CD14-positive monocyte (primary cell): ENCODE results near the gene CDKN2D. TPM values are rescaled to one million over a fixed set of nuclear protein-coding genes. Genes with fewer than 3 reads are reported as not detected.
"Not testable (repeated sequence)": the region's sequence is repeated elsewhere in the genome, so short reads cannot be mapped to it uniquely, and the experiment has no call there.

Experiments
- DNase-seq, 3 donors: peaks; one replicate each; pipeline ENCODE4 v3.0.0-alpha.2; 2011 to 2022
- H2AFZ ChIP-seq: 2 replicates; pipeline ENCODE4 v1.6.0; 2012; ENCODE audit warnings: mild to moderate bottlenecking, low read depth, low read length, inconsistent platforms; ENCODE audit not compliant: insufficient read depth, poor library complexity, severe bottlenecking
- H3K27ac ChIP-seq, 2 donors: 1 replicate in 1 of 2; 2 replicates in 1 of 2; pipeline ENCODE4 v1.5.1; 2012 to 2013; ENCODE audit warnings: low read length in 2 of 2, control low read depth in 1 of 2, inconsistent platforms in 1 of 2, low read depth in 1 of 2, mild to moderate bottlenecking in 1 of 2
- H3K27me3 ChIP-seq, 2 donors: one replicate each; pipeline versions ENCODE4 v1.6.0 to v1.6.1; 2011 to 2013; ENCODE audit warnings: low read length in 2 of 2; ENCODE audit not compliant: control insufficient read depth in 2 of 2, insufficient read depth in 2 of 2
- H3K36me3 ChIP-seq, 2 donors: replicated peaks in 1 of 2; 1 replicate in 1 of 2; 2 replicates in 1 of 2; pipeline versions ENCODE4 v1.5.1 to v1.6.1; 2012 to 2013; ENCODE audit warnings: low read length in 2 of 2, control low read depth in 1 of 2, inconsistent platforms in 1 of 2, mild to moderate bottlenecking in 1 of 2; ENCODE audit not compliant: insufficient read depth in 2 of 2, control insufficient read depth in 1 of 2
- H3K4me1 ChIP-seq, 2 donors: 1 replicate in 1 of 2; 2 replicates in 1 of 2; pipeline versions ENCODE4 v1.5.1 to v1.6.1; 2012 to 2013; ENCODE audit warnings: low read length in 2 of 2, control low read depth in 1 of 2, inconsistent platforms in 1 of 2, mild to moderate bottlenecking in 1 of 2, moderate library complexity in 1 of 2; ENCODE audit not compliant: insufficient read depth in 2 of 2, control insufficient read depth in 1 of 2
- H3K4me2 ChIP-seq: replicated peaks from 2 replicates; pipeline ENCODE3; 2012; ENCODE audit warnings: low read length, moderate library complexity, mild to moderate bottlenecking; ENCODE audit not compliant: poor library complexity, severe bottlenecking; ENCODE audit errors: extremely low read depth
- H3K4me3 ChIP-seq, 3 experiments: fragments of 200-600 bp in 1 of 3; sonication (generic) in 1 of 3; replicated peaks in 1 of 3; 1 replicate in 2 of 3; 2 replicates in 1 of 3; pipeline ENCODE4 v1.5.1; 2011 to 2013; ENCODE audit warnings: low read length in 3 of 3, mild to moderate bottlenecking in 3 of 3, control low read depth in 2 of 3, low read depth in 2 of 3, inconsistent platforms in 1 of 3, moderate library complexity in 1 of 3
- H3K79me2 ChIP-seq: 2 replicates; pipeline ENCODE4 v1.6.0; 2012; ENCODE audit warnings: mild to moderate bottlenecking, control low read depth, inconsistent platforms, low read length, moderate library complexity; ENCODE audit not compliant: insufficient read depth
- H3K9ac ChIP-seq: 2 replicates; pipeline ENCODE4 v1.6.0; 2017; ENCODE audit warnings: low read length, mild to moderate bottlenecking; ENCODE audit not compliant: insufficient read depth, poor library complexity, severe bottlenecking
- H3K9me3 ChIP-seq, 2 donors: replicated peaks in 1 of 2; 1 replicate in 1 of 2; 2 replicates in 1 of 2; pipeline versions ENCODE4 v1.5.1 to v1.6.1; 2012 to 2013; ENCODE audit warnings: low read length in 2 of 2, control low read depth in 1 of 2; ENCODE audit not compliant: control insufficient read depth in 1 of 2, insufficient read depth in 1 of 2
- H4K20me1 ChIP-seq: 2 replicates; pipeline ENCODE4 v1.6.0; 2012; ENCODE audit warnings: mild to moderate bottlenecking, low read length, control low read depth, moderate library complexity; ENCODE audit not compliant: insufficient read depth
- H3K27ac Mint-ChIP-seq, 7 donors: one replicate each; pipeline ENCODE4 v1.8.0; 2020; ENCODE audit warnings: mild to moderate bottlenecking in 7 of 7, mixed read lengths in 7 of 7, moderate library complexity in 6 of 7, inconsistent platforms in 2 of 7
- H3K27me3 Mint-ChIP-seq, 3 donors: one replicate each; pipeline ENCODE4 v1.8.0; 2021 to 2022; ENCODE audit warnings: low read depth in 3 of 3, mild to moderate bottlenecking in 3 of 3, mixed read lengths in 3 of 3, moderate library complexity in 3 of 3, inconsistent platforms in 1 of 3
- H3K36me3 Mint-ChIP-seq, 2 donors: one replicate each; pipeline ENCODE4 v1.8.0; 2020; ENCODE audit warnings: mixed read lengths in 2 of 2, inconsistent platforms in 1 of 2, mild to moderate bottlenecking in 1 of 2
- H3K4me1 Mint-ChIP-seq: one replicate; pipeline ENCODE4 v1.8.0; 2020; ENCODE audit warnings: mild to moderate bottlenecking, mixed read lengths
- H3K4me3 Mint-ChIP-seq, 2 donors: one replicate each; pipeline ENCODE4 v1.8.0; 2020; ENCODE audit warnings: mild to moderate bottlenecking in 2 of 2, mixed read lengths in 2 of 2, moderate library complexity in 1 of 2
- H3K9me3 Mint-ChIP-seq, 7 donors: one replicate each; pipeline ENCODE4 v1.8.0; 2020 to 2022; ENCODE audit warnings: mixed read lengths in 7 of 7, mild to moderate bottlenecking in 6 of 7, moderate library complexity in 6 of 7, inconsistent platforms in 2 of 7
- WGBS: methylation state at CpG from one replicate; pipeline ENCODE4 v1.1.5; 2013; ENCODE audit warnings: missing lambda C conversion rate; ENCODE audit not compliant: insufficient coverage; 5-methylcytosine and 5-hydroxymethylcytosine counted together
- intact Hi-C, 2 donors: fragments of 100-400 bp; cut with micrococcal nuclease; formaldehyde crosslinking; loops; one replicate each; pipeline versions ENCODE4 v1.15.0 to v1.15.1; 2023
- polyA plus RNA-seq, 3 donors: library from polyadenylated mRNA; depleted of rRNA in 1 of 3; unstranded in 2 of 3; stranded (reverse) in 1 of 3; fragments of 300-500 nt in 2 of 3; fragments of >200 nt in 1 of 3; fragmentation: Illumina TruSeq in 2 of 3; gene quantifications; 1 replicate in 2 of 3; 2 replicates in 1 of 3; pipeline ENCODE4 v1.2.3, GENCODE V29; 2012 to 2021
- TF ChIP-seq, protein P1 (sequence below): fragments of 200-600 bp; IDR thresholded peaks from one replicate; pipeline ENCODE4 v1.8.0; 2022; ENCODE audit warnings: antibody characterized with exemption, mild to moderate bottlenecking

CDKN2D gene
- polyA plus RNA-seq, 3 donors, result 115 to 166 (median 130) TPM

DNA sequence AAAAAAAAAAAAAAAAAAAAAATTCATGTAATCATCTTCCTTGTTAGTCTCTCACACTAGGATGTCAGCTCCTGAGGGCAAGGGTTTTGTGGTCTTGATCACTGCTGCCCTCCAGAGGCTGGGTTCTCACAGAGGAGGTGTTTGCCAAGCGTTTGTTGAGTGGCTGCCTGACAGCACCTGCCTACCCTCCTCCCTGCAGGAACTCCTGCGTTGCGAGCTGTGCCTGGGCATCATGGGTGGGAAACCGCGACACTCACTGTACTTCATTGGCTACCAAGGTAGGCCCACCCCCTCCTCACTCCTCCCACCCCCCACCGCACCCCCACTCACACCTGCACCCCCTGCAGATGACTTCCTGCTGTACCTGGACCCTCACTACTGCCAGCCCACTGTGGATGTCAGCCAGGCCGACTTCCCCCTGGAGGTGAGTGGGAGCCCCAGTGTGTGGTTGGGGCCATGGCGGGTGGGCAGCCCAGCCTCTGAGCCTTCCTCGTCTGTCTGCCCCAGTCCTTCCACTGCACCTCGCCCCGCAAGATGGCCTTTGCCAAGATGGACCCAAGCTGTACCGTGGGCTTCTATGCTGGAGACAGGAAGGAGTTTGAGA lies 17.0 kb downstream of the CDKN2D start:
- Histone ChIP-seq H3K27ac (no peak overlapping the region), H3K4me3 (no peak overlapping the region), H3K4me2 (no peak overlapping the region), H3K27me3 (no peaks in the 10 kb centered on the region), H3K79me2 (peaks cover 10% of the 10 kb centered on the region), H3K4me1 (peaks cover 5 to 6% of the 10 kb centered on the region in 2 donors), H3K9ac (no peak overlapping the region), H2AFZ (no peak overlapping the region), H3K36me3 (peaks cover 71 to 93% of the 10 kb centered on the region in 2 donors), H3K9me3 (peaks cover 0 to 4% of the 10 kb centered on the region in 2 donors), H4K20me1 (peaks cover 55% of the 10 kb centered on the region)
- peaks cover 67 to 91% of the 10 kb centered on the region in 2 donors for H3K36me3 Mint-ChIP-seq
- DNase-seq, result no peak
- H3K4me1 Mint-ChIP-seq, result peaks cover 15% of the 10 kb centered on the region
- WGBS, result 47% methylated on average over 5 of the region's 12 CpGs
- H3K4me3 Mint-ChIP-seq, result no peak overlapping the region
- peaks cover 0 to 8% (median 1%) of the 10 kb centered on the region in 7 donors for H3K9me3 Mint-ChIP-seq
- TF ChIP-seq, protein P1, sequence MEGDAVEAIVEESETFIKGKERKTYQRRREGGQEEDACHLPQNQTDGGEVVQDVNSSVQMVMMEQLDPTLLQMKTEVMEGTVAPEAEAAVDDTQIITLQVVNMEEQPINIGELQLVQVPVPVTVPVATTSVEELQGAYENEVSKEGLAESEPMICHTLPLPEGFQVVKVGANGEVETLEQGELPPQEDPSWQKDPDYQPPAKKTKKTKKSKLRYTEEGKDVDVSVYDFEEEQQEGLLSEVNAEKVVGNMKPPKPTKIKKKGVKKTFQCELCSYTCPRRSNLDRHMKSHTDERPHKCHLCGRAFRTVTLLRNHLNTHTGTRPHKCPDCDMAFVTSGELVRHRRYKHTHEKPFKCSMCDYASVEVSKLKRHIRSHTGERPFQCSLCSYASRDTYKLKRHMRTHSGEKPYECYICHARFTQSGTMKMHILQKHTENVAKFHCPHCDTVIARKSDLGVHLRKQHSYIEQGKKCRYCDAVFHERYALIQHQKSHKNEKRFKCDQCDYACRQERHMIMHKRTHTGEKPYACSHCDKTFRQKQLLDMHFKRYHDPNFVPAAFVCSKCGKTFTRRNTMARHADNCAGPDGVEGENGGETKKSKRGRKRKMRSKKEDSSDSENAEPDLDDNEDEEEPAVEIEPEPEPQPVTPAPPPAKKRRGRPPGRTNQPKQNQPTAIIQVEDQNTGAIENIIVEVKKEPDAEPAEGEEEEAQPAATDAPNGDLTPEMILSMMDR, result no peak
- peak overlapping the region in 2 of 7 donors; percentile 6 to 16 for H3K27ac Mint-ChIP-seq
- intact Hi-C loops, result no loop called here
- no peaks in the 10 kb centered on the region for H3K27me3 Mint-ChIP-seq

DNA sequence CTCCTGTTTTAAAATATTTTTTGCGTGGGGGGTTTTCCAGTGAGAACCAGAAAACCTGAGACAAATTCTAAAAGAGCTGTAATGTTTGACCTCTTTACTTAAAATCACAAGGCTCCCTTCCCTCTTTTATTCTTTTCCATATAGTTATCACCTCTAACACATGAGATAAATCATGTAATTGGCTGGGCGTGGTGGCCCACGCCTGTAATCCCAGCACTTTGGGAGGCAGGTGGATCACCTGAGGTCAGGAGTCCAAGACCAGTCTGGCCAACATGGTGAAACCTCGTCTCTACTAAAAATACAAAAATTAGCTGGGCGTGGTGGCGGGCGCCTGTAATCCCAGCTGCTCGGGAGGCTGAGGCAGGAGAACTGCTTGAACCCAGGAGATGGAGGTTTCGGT lies 17.8 kb downstream of the CDKN2D start:
- H3K4me3 ChIP-seq, H3K4me1 ChIP-seq, H3K9me3 Mint-ChIP-seq, DNase-seq, H3K9me3 ChIP-seq, intact Hi-C loops, H3K4me2 ChIP-seq, H3K9ac ChIP-seq, H2AFZ ChIP-seq, H3K27ac ChIP-seq, H3K27me3 ChIP-seq, H3K27me3 Mint-ChIP-seq, H3K4me3 Mint-ChIP-seq: not testable (repeated sequence)
- Mint-ChIP-seq H3K27ac (peak overlapping the region in 2 of 7 donors; percentile 14 to 58), H3K4me1 (peaks cover 11% of the 10 kb centered on the region), H3K36me3 (peaks cover 66 to 87% of the 10 kb centered on the region in 2 donors)
- H4K20me1 ChIP-seq, result peaks cover 56% of the 10 kb centered on the region
- WGBS, result 100% methylated on average over 2 of the region's 9 CpGs
- peaks cover 14% of the 10 kb centered on the region for H3K79me2 ChIP-seq
- peaks cover 72 to 91% of the 10 kb centered on the region in 2 donors for H3K36me3 ChIP-seq
